ENCODE results near the gene BTBD7.
A peak's percentile ranks its signal among the peaks of the same experiment; 100 is the strongest.
"Not testable (repeated sequence)": the region's sequence is repeated elsewhere in the genome, so short reads cannot be mapped to it uniquely, and the experiment has no call there.

Gene BTBD7

GRCh38 chr14:93332853-93333630 is at the start of gene BTBD7:
BTBD7 (minus strand) TSS chr14:93333036; CDS start chr14:93296051, 36,985 bp downstream.
- DNase-seq (ENCODE audit: low spot score) (peak; percentile 71), FAIRE-seq (no peak)

- no peak for FAIRE-seq
- DNase-seq (ENCODE audit: low spot score): no peak
Observed at GRCh38 chr14:93381644-93382043, 48.8 kb upstream of the BTBD7 start.

GRCh38 chr14:93379831-93380230 is 47.0 kb upstream of the BTBD7 start:
- no peak for DNase-seq (ENCODE audit: low spot score)
- no peak for FAIRE-seq

GRCh38 chr14:93375673-93376156 is 42.9 kb upstream of the BTBD7 start:
- FAIRE-seq (no peak), DNase-seq (ENCODE audit: low spot score) (no peak)

GRCh38 chr14:93369713-93370266 is 37.0 kb upstream of the BTBD7 start:
- FAIRE-seq: no peak

GRCh38 chr14:93368996-93369712 is 36.3 kb upstream of the BTBD7 start:
- no peak for DNase-seq (ENCODE audit: low spot score)
- FAIRE-seq: no peak

More at GRCh38 chr14:93369713-93370266, 37.0 kb upstream of the BTBD7 start:
- no peak for DNase-seq (ENCODE audit: low spot score)

GRCh38 chr14:93354873-93355272 is 22.0 kb upstream of the BTBD7 start:
- not testable (repeated sequence) for FAIRE-seq; DNase-seq (ENCODE audit: low spot score)

- DNase-seq (ENCODE audit: low spot score) (no peak), FAIRE-seq (no peak)
Observed at GRCh38 chr14:93348292-93348691, 15.5 kb upstream of the BTBD7 start.

GRCh38 chr14:93347850-93348249 is 15.0 kb upstream of the BTBD7 start:
- FAIRE-seq (no peak), DNase-seq (ENCODE audit: low spot score) (no peak)

GRCh38 chr14:93346926-93347721 is 14.3 kb upstream of the BTBD7 start, which contains the start of gene COX8C:
COX8C (plus strand) TSS chr14:93347182; CDS start chr14:93347269, 87 bp downstream.
- FAIRE-seq: no peak
- no peak for DNase-seq (ENCODE audit: low spot score)

- no peak for DNase-seq (ENCODE audit: low spot score)
- FAIRE-seq: no peak
Observed at GRCh38 chr14:93343797-93344196, 11.0 kb upstream of the BTBD7 start.

- no peak for FAIRE-seq
Observed at GRCh38 chr14:93343266-93343665, 10.4 kb upstream of the BTBD7 start.

GRCh38 chr14:93337884-93338283 is 5.0 kb upstream of the BTBD7 start:
- no peak for FAIRE-seq

More at GRCh38 chr14:93343266-93343665, 10.4 kb upstream of the BTBD7 start:
- no peak for DNase-seq (ENCODE audit: low spot score)

GRCh38 chr14:93337143-93337753 is 4.4 kb upstream of the BTBD7 start:
- FAIRE-seq (no peak), DNase-seq (ENCODE audit: low spot score) (no peak)

More at GRCh38 chr14:93337884-93338283, 5.0 kb upstream of the BTBD7 start:
- no peak for DNase-seq (ENCODE audit: low spot score)

- DNase-seq (ENCODE audit: low spot score): no peak
- no peak for FAIRE-seq
Observed at GRCh38 chr14:93333631-93334103, 831 bp upstream of the BTBD7 start.

GRCh38 chr14:93332397-93332852 is 411 bp downstream of the BTBD7 start:
- no peak for DNase-seq (ENCODE audit: low spot score)
- FAIRE-seq: no peak

GRCh38 chr14:93331728-93332396 is 974 bp downstream of the BTBD7 start:
- DNase-seq (ENCODE audit: low spot score): no peak
- FAIRE-seq: no peak

GRCh38 chr14:93331002-93331727 is 1.7 kb downstream of the BTBD7 start:
- DNase-seq (ENCODE audit: low spot score): no peak

GRCh38 chr14:93330609-93331000 is 2.2 kb downstream of the BTBD7 start:
- FAIRE-seq: no peak
- no peak for DNase-seq (ENCODE audit: low spot score)

More at GRCh38 chr14:93331002-93331727, 1.7 kb downstream of the BTBD7 start:
- FAIRE-seq: no peak
